ENCODE results near the gene BICDL2. TPM values are rescaled to one million over a fixed set of nuclear protein-coding genes. Genes with fewer than 3 reads are reported as not detected.

BICDL2 gene
- total and polyA plus RNA-seq, 2 of the 8 experiments (the other 6 are each of a cell fraction or from before 2014, with no cell fraction given), result 7.3 to 15.9 TPM

GRCh38 chr16:2987286-2987685, 49.5 kb downstream of the BICDL2 start (continued):
- TF ChIP-seq, protein P1, sequence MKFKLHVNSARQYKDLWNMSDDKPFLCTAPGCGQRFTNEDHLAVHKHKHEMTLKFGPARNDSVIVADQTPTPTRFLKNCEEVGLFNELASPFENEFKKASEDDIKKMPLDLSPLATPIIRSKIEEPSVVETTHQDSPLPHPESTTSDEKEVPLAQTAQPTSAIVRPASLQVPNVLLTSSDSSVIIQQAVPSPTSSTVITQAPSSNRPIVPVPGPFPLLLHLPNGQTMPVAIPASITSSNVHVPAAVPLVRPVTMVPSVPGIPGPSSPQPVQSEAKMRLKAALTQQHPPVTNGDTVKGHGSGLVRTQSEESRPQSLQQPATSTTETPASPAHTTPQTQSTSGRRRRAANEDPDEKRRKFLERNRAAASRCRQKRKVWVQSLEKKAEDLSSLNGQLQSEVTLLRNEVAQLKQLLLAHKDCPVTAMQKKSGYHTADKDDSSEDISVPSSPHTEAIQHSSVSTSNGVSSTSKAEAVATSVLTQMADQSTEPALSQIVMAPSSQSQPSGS (IDR thresholded peaks at IDR 0.05; ENCODE audit: low read length), result no peak
- no peak for TF ChIP-seq EZH2 (IDR thresholded peaks at IDR 0.05; ENCODE audit: low read depth, low read length, severe bottlenecking)
- no peak for TF ChIP-seq CREB1 (IDR thresholded peaks at IDR 0.05)
- TF ChIP-seq CEBPB (IDR thresholded peaks at IDR 0.05; ENCODE audit: low read depth, low read length), result no peak
- TF ChIP-seq JUN (IDR thresholded peaks at IDR 0.05; ENCODE audit: low read depth, low read length), result no peak
- no peak for TF ChIP-seq SIX5 (IDR thresholded peaks at IDR 0.05; ENCODE audit: low read depth, low read length)

All from H1 (cell line).